HTERT RPE-1 (cell line): Measurements from ENCODE around the gene ZNF486.
"Not testable (repeated sequence)": the region's sequence is repeated elsewhere in the genome, so short reads cannot be mapped to it uniquely, and the experiment has no call there.

Source experiments
- in situ Hi-C: fragments of 300-500 bp; cut with MboI; formaldehyde crosslinking; loops from 4 replicates; pipeline ENCODE4 v1.14.3; 2020; ENCODE audit warnings: low sequenced_read_pairs

The ZNF486 gene

DNA sequence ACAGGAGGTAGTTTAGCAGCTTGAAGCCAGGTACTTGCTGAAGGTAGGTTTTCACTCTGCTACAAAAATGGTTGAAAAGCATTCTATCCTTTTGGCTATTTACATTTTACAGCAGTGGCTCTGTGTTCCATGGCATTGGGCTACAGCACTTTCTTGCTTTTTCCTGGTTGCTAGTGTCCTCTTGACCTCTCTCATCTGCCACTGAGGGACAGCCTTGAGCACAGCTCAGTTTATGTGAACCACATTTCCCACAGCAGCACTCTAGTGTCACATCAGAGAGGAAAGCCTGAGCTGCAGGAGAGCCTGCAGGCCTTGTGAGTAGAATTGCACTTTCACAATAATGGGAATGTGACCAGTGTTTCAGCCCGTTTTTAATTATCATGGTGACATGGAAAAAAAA, 54.6 kb downstream of the ZNF486 start:
- in situ Hi-C loops, result not testable (repeated sequence)

DNA sequence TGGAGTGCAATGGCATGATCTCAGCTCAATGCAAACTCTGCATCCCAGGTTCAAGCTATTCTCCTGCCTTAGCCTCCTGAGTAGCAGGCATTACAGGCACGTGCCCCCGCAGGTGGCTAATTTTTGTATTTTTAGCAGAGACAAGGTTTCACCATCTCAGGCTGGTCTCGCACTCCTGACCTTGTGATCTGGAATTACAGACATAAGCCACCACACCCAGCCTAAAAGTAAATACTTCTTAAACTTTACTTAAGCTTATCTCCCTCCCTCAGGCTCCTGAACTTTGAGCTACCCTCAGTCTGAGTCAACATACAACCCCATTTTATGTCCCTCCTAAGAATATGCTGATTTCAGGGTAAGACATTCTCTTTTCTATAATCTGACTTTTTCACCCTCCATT, 66.1 kb downstream of the ZNF486 start:
- in situ Hi-C loops, result no loop called here

DNA sequence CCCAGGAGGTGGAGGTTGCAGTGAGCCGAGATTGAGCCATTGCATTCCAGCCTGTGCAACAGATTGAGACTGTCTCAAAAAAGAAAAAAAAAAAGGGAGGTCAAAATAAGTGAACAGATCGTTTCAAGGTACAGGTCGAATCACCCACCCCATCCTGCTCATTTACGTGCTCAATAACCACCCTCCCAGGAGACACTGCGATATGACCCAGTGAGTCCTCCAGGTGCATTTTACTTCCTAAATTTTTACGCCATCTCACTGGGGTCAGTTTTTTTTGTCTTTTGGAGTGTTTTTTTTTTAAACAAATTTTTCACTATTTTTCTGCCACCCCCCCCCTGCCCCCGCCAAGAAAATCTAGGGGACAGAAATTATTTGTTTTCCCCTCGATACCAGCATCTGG, 68.1 kb downstream of the ZNF486 start:
- in situ Hi-C loops, result no loop called here

DNA sequence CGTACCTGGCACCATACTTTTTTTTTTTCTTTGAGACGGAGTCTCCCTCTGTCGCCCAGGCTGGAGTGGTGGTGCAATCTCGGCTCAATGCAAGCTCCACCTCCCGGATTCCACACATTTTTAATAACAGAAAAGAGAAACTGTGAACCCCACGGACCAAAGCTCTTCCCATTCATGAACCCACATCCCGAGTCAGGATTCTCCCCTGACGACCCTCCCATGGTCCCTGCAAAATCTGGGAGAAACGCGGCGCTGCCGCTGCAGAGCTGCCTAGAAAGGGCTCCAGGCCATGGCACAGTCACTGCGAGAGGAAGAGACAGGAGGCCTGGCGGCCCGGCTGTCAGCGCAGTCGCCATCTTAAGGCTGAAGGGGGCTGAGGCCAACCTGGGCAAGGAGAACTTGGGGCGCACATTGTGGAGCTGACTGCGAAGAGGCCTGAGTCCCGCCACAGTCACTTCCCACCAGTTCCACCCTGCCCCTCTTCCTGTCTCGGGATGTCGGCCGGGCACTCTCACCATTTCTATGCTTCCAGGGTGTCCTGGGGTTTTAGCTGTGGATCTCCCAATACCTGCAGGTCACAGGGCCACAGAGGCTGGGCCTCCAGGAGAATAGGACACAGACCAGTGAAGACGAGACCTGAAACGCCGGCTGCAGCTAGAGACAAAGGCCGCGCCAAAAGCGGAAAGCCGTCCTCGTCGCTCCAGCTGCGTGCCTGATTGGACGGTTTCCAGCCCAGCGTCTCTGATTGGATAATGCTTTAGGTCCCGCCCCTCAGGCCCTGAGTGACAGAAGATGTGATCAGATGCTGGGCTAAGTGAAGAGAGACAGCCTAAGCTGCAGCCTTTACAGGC, 71.0 kb downstream of the ZNF486 start:
- in situ Hi-C loops, result no loop called here

DNA sequence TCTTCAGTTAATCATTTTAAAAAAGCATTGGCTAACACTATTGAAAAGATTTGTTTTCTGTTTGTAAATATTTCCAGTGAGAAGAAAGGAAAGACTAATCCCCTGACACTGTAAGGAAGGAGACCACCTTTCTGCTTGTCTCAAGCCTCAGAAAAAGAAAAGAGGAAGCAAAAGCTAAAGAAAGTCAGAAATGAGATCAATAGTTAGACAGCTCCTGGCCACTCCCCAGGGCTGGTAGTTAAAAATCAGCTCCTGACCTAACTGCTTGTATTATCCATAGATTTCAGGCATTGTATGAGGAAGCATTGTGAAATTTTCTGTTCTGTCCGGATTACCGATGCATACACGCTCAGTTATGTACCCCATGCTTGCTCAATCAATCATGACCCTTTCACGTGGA, 76.6 kb downstream of the ZNF486 start:
- in situ Hi-C loops, result no loop called here

DNA sequence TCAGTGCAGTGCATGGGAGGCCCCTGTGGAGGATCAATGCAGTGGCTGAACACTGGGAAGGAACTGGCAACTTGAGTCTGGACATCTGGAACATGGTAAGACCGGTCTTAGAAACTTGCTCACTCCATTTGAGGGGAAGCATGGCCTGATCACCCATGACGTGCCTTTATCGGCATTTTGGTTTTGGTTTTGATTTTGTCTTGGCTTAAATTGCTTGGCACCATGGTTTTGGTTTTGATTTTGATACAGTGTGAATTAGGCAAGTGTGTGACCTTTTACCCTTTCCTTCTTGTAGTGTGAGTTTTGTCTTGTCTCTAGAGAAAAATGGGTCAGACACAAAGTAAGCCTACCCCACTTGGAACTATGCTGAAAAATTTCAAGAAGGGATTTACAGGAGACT, 77.3 kb downstream of the ZNF486 start:
- in situ Hi-C loops, result no loop called here

DNA sequence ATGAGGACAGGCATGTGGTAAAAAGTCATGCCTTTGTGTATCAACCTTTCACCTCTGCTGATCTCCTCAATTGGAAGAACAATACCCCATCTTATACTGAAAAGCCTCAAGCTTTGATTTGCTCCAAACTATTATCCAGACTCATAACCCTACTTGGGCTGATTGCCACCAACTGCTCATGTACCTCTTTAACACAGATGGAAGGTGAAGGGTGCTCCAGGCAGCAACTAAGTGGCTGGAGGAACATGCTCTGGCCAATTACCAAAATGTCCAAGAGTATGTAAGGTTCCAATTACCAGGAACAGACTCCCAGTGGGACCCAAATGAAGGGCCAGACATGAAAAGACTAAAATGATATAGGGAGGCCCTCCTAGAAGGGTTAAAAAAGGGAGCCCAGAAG, 78.3 kb downstream of the ZNF486 start:
- in situ Hi-C loops, result no loop called here

DNA sequence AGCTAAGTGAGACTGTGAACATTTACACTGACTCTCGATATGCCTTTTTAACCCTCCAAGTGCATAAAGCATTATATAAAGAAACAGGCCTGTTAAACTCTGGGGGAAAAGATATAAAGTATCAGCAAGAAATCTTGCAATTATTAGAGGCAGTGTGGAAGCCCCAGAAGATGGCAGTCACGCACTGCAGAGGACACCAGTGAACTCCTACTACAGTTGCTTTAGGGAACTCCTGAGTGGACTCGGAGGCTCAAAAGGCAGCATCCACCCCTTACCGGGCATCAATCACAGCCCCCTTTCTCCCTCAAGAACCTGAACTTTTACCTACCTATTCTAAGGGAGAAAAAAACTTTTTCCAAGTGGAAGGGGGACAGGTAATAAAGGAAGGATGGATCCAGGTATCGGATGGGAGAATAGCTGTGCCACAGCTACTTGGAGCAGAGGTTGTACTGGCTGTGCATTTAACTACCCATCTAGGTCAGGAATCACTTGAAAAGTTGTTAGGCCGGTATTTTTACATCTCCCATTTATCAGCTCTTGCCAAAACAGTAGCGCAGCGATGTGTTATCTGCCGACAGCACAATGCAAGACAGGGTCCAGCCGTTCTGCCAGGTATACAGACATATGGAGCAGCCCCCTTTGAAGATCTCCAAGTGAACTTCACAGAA, 80.1 kb downstream of the ZNF486 start:
- in situ Hi-C loops, result no loop called here

DNA sequence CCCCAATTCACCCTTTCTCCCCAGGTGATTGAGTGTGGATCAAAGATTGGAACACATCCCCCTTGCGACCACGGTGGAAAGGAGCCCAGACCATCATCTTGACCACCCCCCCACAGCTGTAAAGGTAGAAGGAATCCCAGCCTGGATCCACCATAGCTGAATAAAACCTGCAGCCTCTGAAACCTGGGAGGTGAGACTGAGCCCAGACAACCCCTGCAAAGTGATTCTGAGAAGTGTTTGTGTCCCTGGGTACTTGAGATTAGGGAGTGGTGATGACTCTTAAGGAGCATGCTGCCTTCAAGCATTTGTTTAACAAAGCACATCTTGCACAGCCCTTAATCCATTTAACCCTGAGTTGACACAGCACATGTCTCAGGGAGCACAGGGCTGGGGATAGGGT, 81.2 kb downstream of the ZNF486 start:
- in situ Hi-C loops, result not testable (repeated sequence)
